ENCODE results near the gene FBXL13.

DNA sequence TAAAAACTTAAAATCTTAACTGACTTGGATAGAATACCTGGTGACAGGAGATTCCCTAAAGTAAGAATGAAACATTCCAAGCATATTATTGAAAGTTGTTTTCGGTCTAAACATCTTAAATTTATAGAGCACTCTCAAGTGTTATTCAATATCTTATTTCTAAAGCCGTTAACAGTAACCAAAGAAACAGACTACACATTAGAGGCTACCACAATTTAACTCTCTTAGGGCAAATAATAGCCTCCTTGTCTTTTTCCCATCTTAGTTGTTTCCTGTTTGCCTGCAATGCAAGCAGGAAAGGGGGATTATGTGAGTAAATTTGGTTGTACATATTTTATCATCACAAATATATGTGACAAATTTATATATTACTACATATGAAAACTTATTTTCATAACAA is 42.9 kb upstream of the FBXL13 start:
- no peak for TF ChIP-seq POLR2A (IDR thresholded peaks at IDR 0.05)
- TF ChIP-seq, protein P1, sequence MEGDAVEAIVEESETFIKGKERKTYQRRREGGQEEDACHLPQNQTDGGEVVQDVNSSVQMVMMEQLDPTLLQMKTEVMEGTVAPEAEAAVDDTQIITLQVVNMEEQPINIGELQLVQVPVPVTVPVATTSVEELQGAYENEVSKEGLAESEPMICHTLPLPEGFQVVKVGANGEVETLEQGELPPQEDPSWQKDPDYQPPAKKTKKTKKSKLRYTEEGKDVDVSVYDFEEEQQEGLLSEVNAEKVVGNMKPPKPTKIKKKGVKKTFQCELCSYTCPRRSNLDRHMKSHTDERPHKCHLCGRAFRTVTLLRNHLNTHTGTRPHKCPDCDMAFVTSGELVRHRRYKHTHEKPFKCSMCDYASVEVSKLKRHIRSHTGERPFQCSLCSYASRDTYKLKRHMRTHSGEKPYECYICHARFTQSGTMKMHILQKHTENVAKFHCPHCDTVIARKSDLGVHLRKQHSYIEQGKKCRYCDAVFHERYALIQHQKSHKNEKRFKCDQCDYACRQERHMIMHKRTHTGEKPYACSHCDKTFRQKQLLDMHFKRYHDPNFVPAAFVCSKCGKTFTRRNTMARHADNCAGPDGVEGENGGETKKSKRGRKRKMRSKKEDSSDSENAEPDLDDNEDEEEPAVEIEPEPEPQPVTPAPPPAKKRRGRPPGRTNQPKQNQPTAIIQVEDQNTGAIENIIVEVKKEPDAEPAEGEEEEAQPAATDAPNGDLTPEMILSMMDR (IDR thresholded peaks at IDR 0.05) = no peak
